GM06990 (cell line): ENCODE results near the gene F8.
"Not testable (repeated sequence)": the region's sequence is repeated elsewhere in the genome, so short reads cannot be mapped to it uniquely, and the experiment has no call there.

Experiments
- DNase-seq: peaks from one replicate; pipeline ENCODE4 v3.0.0-alpha.2; 2011; ENCODE audit not compliant: insufficient read length; ENCODE audit errors: extremely low read depth
- H3K27me3 ChIP-seq: replicated peaks from 2 replicates; pipeline ENCODE4 v1.6.0; 2011; ENCODE audit warnings: low read length; ENCODE audit not compliant: control insufficient read depth, insufficient read depth
- H3K36me3 ChIP-seq: 2 replicates; pipeline ENCODE4 v1.5.1; 2011; ENCODE audit warnings: low read length; ENCODE audit not compliant: control insufficient read depth, insufficient read depth
- H3K4me3 ChIP-seq: replicated peaks from 2 replicates; pipeline ENCODE4 v1.5.1; 2011; ENCODE audit warnings: low read depth, mild to moderate bottlenecking, control low read depth, low read length
- TF ChIP-seq, protein P1 (sequence below): IDR thresholded peaks from 2 replicates; pipeline ENCODE4 v1.5.1; 2011; ENCODE audit warnings: low read length, control low read depth, mild to moderate bottlenecking, inconsistent platforms; ENCODE audit not compliant: insufficient read depth, poor library complexity, severe bottlenecking

The F8 gene

DNA sequence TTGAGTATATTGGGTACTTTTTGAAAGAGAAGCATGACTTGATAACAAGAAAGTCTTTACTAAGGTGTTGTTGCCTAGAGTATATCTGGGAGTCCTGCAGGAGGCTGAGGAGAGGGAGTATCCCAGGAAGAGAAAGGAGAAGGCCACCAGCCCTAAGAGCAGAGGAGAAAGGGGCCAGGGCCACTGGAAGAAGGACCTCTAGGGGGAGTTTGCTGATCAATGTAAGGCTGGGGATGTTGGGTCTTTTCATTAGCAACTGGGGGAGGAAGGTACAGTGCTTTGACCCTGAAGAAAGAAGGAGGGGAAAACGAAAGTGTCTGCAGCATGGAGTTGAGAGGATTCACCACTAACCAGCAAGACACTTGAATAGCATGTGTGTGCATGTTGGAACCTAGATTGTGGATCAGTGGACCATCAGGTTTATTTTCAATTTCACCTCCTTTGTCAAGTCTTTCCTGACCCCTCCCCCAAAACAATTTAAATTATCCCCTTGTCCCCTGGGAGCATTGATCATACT is 192.5 kb downstream of the F8 start:
- H3K27me3 ChIP-seq, result no peaks in the 10 kb centered on the region
- TF ChIP-seq, protein P1, sequence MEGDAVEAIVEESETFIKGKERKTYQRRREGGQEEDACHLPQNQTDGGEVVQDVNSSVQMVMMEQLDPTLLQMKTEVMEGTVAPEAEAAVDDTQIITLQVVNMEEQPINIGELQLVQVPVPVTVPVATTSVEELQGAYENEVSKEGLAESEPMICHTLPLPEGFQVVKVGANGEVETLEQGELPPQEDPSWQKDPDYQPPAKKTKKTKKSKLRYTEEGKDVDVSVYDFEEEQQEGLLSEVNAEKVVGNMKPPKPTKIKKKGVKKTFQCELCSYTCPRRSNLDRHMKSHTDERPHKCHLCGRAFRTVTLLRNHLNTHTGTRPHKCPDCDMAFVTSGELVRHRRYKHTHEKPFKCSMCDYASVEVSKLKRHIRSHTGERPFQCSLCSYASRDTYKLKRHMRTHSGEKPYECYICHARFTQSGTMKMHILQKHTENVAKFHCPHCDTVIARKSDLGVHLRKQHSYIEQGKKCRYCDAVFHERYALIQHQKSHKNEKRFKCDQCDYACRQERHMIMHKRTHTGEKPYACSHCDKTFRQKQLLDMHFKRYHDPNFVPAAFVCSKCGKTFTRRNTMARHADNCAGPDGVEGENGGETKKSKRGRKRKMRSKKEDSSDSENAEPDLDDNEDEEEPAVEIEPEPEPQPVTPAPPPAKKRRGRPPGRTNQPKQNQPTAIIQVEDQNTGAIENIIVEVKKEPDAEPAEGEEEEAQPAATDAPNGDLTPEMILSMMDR, result no peak
- no peaks in the 10 kb centered on the region for H3K36me3 ChIP-seq
- DNase-seq, result no peak
- no peak overlapping the region for H3K4me3 ChIP-seq

GRCh38 chrX:154829134-154829533 is 193.4 kb downstream of the F8 start:
- Histone ChIP-seq H3K4me3 (no peak overlapping the region), H3K36me3 (no peaks in the 10 kb centered on the region), H3K27me3 (no peaks in the 10 kb centered on the region)
- DNase-seq, result no peak
- TF ChIP-seq, protein P1, result no peak

- no peak for DNase-seq
- H3K4me3 ChIP-seq, result no peak overlapping the region
- H3K27me3 ChIP-seq, result no peaks in the 10 kb centered on the region
- no peaks in the 10 kb centered on the region for H3K36me3 ChIP-seq
- TF ChIP-seq, protein P1, result no peak
Observed at GRCh38 chrX:154828016-154828408, 194.5 kb downstream of the F8 start.

DNA sequence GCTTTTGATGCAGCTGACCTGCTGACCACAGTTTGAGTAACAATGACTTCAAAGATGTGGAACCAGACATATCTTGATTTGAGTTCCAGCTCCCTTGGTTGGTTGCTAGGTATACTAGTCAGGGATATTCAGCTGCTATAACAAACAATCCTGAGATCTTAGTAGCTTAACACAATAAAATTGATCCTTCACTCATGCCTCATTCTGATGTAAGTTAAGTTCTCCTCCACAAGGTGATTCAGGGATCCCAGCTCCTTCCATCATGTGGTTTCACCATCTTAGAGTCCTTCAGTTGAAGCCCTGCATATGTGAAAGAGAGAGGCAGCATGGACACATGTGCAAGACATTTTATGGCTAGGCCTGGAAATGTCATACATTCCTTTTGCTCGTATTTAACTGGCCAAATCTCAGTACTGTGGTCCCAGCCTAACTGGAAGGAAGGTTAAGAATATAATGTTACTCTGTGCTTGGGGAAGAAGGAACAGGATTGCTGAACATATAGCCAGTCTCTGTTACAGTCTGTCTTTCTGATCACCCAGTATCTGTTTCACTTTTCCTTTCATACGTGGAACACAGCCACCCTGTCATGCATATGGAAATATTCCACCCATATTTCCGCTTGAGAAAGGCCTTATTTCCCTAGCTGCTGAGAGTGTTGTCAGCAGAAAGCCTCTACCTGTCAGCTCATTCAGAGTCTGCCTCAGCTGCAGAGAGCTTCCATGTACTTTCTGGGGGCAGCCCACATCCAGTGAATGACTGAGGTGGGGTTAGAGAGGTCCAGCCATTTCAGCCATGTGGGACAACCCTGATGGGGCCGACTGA is 195.1 kb downstream of the F8 start:
- no peak overlapping the region for H3K4me3 ChIP-seq
- no peaks in the 10 kb centered on the region for H3K27me3 ChIP-seq
- H3K36me3 ChIP-seq, result no peaks in the 10 kb centered on the region
- DNase-seq, result no peak
- TF ChIP-seq, protein P1, result no peak

DNA sequence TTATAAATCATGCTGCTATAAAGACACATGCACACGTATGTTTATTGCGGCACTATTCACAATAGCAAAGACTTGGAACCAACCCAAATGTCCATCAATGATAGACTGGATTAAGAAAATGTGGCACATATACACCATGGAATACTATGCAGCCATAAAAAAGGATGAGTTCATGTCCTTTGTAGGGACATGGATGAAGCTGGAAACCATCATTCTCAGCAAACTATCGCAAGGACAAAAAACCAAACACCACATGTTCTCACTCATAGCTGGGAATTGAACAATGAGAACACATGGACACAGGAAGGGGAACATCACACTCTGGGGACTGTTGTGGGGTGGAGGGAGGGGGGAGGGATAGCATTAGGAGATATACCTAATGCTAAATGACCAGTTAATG is 196.9 kb downstream of the F8 start:
- not testable (repeated sequence) for H3K4me3 ChIP-seq, H3K27me3 ChIP-seq, H3K36me3 ChIP-seq, DNase-seq

DNA sequence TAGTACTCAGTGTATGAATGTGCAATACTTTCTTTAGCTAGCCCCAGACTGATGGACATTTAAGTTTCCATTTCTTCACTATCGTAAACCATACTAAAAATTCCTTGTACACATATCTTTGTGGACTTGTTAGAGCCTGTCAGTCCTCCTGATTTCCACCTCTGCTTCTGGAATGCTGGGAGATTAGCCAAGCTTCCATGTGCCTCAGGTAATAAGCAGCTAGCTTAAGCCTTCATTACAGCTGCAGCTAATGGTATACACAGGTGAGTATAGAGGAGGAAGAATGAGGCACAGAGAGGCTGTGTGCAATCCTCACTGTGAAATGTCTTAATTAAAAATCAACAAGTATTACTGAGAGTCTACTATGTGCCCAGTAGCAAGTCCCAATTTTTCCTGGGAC is 197.9 kb downstream of the F8 start:
- H3K27me3 ChIP-seq, result no peaks in the 10 kb centered on the region
- no peaks in the 10 kb centered on the region for H3K36me3 ChIP-seq
- TF ChIP-seq, protein P1, result no peak
- no peak for DNase-seq
- no peak overlapping the region for H3K4me3 ChIP-seq
